Measurements from ENCODE around the gene NDST1. TPM values are rescaled to one million over a fixed set of nuclear protein-coding genes. Genes with fewer than 3 reads are reported as not detected.

Gene NDST1
- total RNA-seq, 1 experiment from 2014 or later, result 19.5 TPM

GRCh38 chr5:150600616-150601490, 92.9 kb downstream of the NDST1 start:
- DNase-seq (ENCODE audit: extremely low read depth, low read depth), result no peak

- no peak for DNase-seq (ENCODE audit: extremely low read depth, low read depth)
Observed at GRCh38 chr5:150601491-150602345, 93.8 kb downstream of the NDST1 start.

GRCh38 chr5:150603052-150603451, 95.1 kb downstream of the NDST1 start:
- no peak for DNase-seq (ENCODE audit: extremely low read depth, low read depth)

- DNase-seq (ENCODE audit: extremely low read depth, low read depth), result no peak
Observed at GRCh38 chr5:150603491-150603890, 95.6 kb downstream of the NDST1 start.

GRCh38 chr5:150604010-150604409, 96.1 kb downstream of the NDST1 start:
- DNase-seq (ENCODE audit: extremely low read depth, low read depth), result no peak

GRCh38 chr5:150604894-150605440, 97.0 kb downstream of the NDST1 start:
- DNase-seq (ENCODE audit: extremely low read depth, low read depth), result no peak

- DNase-seq (ENCODE audit: extremely low read depth, low read depth), result no peak
Observed at GRCh38 chr5:150605546-150605945, 97.6 kb downstream of the NDST1 start.

GRCh38 chr5:150606476-150606875, 98.5 kb downstream of the NDST1 start:
- DNase-seq (ENCODE audit: extremely low read depth, low read depth), result no peak

- DNase-seq (ENCODE audit: extremely low read depth, low read depth), result no peak
Observed at GRCh38 chr5:150607105-150607504, 99.2 kb downstream of the NDST1 start.

Other genes with a start within 250 kb of the NDST1 start
- gene CAMK2A, start 218.4 kb upstream of the NDST1 start, total RNA-seq (2014; rRNA removed; shearing (Covaris generic)), result not detected in 2 replicates
- 0.06 and 0.22 TPM in 2 replicates for gene ARSI, start 205.2 kb upstream of the NDST1 start, total RNA-seq (2014; rRNA removed; shearing (Covaris generic))
- 39.9 and 46.4 TPM in 2 replicates for gene TCOF1, start 150.4 kb upstream of the NDST1 start, total RNA-seq (2014; rRNA removed; shearing (Covaris generic))
- not detected in 2 replicates for gene CD74, start 95.2 kb upstream of the NDST1 start, total RNA-seq (2014; rRNA removed; shearing (Covaris generic))
- gene RPS14, start 58.4 kb upstream of the NDST1 start, total RNA-seq (2014; rRNA removed; shearing (Covaris generic)), result 4,447 and 4,846 TPM in 2 replicates
- 11.0 and 11.3 TPM in 2 replicates for gene SYNPO, start 132.5 kb downstream of the NDST1 start, total RNA-seq (2014; rRNA removed; shearing (Covaris generic))
- gene MYOZ3, start 153.1 kb downstream of the NDST1 start, total RNA-seq (2014; rRNA removed; shearing (Covaris generic)), result not detected in 2 replicates
- 47.1 and 53.6 TPM in 2 replicates for gene RBM22, start 192.9 kb downstream of the NDST1 start, total RNA-seq (2014; rRNA removed; shearing (Covaris generic))